Fibroblast of skin of back (primary cell): ENCODE results near the gene OCA2.

Source experiments
- DNase-seq: peaks from one replicate; pipeline ENCODE4 v3.0.0-alpha.2; 2013

The OCA2 gene

DNA sequence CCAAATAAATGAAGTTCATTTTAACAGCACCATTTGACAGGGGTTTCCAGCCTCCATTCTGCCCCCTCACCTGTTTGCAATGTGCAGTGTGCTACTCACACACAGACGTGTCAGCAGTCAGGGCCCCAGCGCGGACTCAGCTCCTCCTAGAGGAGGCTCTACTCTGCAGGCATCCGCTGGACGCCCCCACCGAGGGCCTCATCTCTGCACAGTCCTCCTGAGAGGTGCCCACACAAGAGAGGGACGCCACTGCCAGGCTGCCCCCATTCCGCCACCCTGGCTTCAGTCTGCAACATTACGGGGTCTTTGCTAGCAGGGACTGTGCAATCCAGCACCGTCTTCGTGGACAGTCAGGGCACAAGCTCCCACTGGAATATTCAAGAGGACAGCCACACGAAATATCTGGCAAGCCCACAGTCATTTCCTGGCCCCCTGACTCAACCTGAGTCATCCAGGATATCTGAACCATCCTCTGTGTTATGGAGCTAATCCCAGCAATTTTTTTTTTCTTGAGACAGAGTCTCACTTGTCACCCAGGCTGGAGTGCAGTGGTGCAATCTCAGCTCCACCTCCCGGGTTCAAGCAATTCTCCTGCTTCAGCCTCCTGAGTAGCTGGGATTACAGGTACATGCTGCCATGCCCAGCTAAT, 255.0 kb downstream of the OCA2 start:
- peak; percentile 96 for DNase-seq

DNA sequence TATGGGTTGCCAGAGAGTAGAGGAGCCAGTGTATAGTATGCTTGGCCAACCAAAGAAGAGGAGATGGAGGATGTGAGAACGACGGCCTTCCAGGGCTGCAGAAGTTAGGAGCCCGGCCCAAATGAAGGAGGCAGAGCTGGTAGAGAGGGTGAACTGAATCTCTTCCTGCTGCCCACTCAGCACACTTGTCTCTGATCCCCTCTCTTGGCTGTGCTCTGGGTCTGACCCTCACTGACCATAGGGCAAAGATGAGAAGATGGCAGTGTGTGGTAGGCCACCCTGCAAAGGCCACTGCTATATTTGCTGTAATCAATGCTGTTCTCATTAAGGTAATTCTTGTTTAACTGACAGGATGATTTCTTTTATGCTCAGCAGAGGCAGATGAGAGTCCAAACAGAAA, 256.0 kb downstream of the OCA2 start:
- no peak for DNase-seq

- peak; percentile 16 for DNase-seq
Measured at GRCh38 chr15:27842526-27842925, 256.6 kb downstream of the OCA2 start.

- DNase-seq, result no peak
Measured at GRCh38 chr15:27835233-27835939, 263.7 kb downstream of the OCA2 start.

DNA sequence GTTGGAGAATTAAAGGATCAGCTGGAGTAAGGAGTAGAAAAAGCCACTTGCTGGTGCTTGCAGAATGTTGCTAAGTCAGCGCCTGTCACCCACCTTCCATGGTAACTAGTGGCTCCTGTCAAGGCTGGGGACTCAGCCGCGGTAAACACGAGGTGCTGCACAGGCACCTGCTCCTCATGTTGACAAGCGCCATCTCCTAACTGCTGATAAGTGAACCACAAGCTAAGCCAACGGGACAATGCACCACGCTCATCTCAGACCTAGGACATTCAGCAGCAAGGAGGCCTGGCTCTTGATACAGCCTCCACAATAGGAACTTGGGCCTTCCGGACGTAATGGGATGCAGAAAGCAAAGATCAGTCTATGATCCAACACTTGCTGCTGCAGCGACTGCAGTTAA, 264.4 kb downstream of the OCA2 start:
- DNase-seq, result no peak

DNA sequence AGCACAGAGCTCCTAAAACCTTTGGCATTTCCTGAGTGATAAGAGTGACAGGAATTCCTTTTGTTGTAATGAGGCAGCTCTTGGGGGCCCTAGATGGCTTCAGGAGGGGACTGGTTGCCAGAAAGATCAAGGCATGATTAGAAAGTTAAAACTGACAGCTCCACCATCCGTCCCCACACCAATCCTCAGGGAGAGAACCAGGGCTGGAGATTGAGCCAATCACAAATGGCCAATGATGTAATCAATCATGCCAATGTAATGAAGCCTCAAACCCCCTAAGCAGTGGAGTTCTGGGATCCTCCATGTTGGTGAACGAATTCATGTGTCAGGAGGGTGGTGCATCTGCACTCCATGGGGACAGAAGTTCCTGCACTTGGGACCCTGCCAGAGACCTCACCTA, 265.1 kb downstream of the OCA2 start:
- DNase-seq, result no peak

DNA sequence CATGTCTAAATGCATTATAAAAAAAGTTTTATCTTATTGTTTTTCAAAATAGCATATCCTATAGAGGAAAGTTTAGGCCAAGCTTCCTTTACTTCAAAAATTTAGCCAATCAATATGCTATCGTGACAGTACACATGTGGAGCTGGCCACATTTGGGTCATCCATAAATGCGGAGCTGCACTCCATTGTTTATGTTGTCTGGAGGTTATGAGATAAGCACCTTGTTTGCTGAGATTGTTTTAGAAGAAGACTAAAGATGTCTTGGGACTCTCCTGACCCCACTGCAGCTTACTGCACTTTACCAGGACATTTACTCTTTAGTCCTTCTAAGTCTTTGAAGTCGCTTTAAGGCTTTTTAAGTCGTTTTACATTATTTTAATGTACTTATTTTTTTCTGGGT, 265.9 kb downstream of the OCA2 start:
- DNase-seq, result no peak

DNA sequence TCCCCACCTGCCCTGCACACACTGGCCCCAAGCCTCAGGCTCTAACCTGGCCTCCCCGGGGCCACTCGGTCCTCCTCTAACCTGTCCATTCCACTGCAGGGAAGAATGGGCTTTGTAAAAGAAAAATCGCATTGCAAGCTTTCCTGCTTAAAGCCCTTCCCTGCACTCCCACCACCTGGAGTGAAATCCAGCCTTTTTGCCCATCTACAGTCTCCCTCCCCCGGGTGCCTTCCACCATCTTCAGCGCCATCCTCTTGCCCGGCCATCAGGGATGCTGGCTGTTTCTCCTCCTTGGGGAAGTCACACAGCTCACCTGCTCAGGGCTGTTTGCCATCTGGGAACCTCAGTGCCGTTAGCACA, 266.9 kb downstream of the OCA2 start:
- DNase-seq, result no peak

DNA sequence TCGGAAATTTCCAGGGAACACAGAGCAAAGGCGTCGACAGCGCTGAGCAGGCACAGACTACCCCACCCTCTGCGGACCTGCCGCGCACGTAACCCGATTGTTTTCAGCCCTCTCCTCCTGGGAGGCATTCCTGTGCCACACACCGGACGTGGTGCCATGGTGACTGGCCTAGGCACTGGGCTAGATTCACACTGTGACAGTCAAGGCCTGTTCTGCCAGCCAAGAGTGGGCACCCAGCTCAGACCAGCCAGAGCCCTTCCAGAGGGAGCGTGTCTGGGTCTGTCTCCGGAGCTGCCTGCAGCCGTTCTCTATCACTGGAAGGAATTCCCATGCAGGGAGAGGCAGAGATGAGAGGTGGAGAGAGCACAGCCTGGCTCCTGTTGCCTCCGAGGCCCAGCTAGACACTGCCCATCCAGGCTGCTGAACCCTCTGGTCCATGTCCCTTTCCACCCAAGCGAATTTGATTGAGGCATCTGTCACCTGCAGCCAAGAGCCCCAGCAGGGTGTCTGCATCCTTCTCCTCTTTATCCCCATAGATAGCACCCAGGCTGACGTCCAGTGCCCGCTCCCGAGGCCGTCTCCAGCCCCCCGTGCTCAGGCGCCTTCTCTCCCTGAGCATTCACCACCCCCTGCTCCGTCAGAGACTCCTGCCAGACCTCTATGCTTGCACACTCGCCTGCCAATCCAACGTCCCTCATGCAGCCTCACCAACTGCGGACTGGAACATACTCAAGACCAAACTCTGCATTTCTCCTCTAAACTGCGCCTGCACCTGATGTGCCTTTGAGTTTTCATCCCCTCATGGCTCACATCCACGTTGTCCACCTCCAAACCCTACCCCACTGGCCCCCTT, 267.5 kb downstream of the OCA2 start:
- DNase-seq, result no peak

DNA sequence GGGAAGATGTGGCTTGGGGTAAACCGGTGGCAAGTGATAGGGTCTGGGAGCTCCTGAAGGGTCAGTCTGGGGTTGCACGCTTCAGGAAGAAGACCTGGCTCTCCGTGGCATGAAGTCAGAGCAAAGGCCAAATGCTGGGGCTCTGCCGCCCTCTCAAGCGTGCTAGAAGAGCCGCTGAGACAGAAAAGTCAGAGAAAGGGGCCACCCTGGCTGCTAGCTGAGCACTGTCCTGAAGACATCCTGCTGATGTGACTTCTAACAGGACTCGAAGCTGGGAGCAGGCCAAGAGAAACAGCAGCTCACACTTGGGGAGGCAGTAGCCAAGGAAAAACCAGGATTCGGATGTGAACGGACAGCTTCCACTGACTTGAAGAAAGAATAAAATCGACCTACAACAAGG, 270.4 kb downstream of the OCA2 start:
- DNase-seq, result peak; percentile 55

DNA sequence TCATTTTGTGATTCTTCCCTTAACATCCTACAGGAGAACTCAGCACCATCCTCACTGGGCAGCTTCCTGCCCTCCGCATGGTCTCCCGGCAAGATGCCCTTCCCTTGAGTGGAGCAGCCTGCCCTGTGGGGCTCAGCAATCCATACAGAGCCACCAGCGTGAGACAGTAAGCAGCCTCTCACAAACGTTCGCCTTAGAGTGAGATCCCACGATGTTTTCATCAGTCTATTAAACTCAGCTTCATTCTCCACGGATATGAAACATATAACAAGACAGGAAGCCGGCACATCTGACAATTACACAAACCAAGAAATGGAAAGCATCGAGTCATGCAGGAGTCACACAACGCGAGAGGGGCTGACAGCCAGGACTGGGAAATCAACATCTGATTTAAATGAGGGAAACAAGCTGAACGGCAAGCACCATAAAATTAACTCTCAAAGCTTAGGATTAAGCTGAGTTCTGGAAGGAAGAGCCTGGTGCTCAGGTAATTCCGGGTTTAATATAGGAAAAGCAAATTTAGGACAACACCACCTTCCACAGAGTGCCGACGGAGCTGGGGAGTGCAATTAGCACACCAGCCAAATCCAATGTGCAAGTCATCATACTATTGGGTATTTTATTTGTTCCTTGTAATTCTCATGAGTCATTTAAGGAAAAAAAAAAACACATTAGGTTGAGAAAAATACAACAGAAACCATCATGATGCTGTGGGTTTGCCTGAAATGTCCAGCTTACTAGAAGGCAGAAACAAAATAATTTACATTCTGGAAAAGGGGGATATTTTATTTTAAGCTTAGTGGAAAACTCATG, 272.0 kb downstream of the OCA2 start:
- peak; percentile 70 for DNase-seq

GRCh38 chr15:27826411-27826810, 272.7 kb downstream of the OCA2 start:
- peak; percentile 45 for DNase-seq

GRCh38 chr15:27824841-27825422, 274.2 kb downstream of the OCA2 start:
- no peak for DNase-seq

GRCh38 chr15:27821273-27821672, 277.8 kb downstream of the OCA2 start:
- no peak for DNase-seq

GRCh38 chr15:27820722-27821121, 278.4 kb downstream of the OCA2 start:
- DNase-seq, result no peak

DNA sequence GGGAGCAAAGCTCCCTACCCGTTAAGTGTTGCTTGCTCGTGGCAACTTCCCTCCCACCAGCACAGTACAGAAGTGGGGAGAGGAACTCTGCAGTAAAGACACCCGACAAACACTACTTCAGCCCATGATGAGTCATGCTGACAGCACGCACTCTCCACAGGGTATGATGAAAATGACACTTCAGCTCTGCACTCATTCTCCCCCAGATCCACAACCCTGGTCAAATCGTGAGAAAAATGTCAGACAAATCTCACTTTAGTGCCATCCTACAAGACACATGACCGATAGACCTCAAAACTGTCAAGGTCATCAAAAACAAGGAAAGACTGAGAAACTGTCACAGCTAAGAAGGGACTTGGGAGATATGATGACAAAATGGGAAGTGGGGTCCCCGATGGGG, 278.9 kb downstream of the OCA2 start:
- peak; percentile 78 for DNase-seq

DNA sequence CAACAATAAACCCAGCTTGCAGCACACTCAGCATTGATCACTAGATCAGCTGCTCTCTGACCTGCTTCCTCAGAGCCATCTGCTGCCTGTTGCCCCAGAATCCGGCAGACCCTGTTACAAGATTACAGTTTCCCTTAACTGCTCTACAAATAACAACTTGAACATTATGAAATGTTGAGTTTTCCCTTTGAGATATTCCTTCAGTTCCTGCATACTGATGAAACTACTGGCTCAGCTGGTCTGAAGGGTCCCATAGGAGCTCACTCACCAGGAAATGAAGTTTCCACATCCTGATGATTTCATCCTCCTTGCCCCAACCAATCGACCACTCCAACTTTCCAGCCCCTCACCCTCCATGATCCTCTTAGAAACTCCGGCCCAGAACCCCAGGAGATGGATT, 281.9 kb downstream of the OCA2 start:
- no peak for DNase-seq

- no peak for DNase-seq
Measured at GRCh38 chr15:27816790-27817189, 282.3 kb downstream of the OCA2 start.

DNA sequence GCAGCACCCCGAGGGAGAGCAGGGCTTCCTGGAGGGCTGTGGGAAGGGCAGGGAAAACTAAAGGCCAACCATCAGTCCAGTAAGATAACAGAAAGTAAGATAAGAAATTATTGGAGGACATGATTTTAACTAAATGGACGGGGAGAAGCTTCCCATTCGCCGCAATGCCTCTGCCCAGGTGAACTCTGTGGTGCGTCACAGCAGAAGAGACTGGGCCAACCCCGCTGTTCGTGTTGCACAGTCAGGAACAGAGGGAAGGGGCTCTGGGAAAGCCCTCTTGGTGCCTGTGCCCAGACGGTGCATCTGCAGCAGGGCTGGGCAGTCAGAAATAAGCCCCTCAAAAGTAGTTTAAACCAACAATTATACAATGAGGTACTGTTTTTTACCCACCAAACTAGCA, 284.1 kb downstream of the OCA2 start:
- DNase-seq, result no peak

- no peak for DNase-seq
Measured at GRCh38 chr15:27813139-27813538, 286.0 kb downstream of the OCA2 start.

DNA sequence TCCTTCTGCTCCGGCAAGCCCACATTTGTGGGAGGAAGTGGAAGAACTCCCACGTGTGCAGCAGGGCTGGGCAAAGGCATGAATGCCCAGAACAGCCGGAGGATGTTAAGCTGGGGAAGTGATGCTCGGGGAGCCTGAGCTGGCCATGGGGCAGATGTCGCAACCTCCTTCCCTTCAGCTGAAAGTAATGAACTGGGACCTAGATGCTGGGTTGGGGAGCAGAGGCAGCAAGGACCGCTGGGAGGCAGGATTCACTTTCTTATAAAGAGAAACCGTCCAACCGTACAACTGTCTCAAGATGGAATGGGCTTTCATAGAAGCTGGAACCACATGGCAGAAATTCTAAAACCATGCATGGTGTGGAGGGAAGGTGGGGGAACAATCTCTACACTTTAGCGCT, 290.9 kb downstream of the OCA2 start:
- DNase-seq, result no peak

DNA sequence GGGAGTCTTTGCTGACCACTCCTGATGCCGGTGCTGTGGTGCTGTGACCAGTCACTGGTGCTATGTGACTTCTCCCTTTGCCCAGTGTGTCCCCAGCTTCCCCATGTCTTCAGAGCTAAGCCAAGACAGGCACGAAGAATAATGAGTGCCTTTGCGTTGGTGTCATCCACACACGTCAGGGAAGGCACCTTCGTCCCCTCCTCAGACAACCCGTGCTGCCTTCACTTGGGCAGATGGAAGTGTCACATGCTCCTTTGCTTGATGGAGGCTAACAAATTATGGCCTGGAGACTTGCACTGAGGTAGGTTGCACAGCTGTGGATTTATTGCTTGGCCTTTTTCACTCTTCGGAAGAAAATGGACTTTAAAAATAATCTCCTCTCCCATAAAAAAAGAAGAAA, 291.8 kb downstream of the OCA2 start:
- DNase-seq, result no peak

GRCh38 chr15:27806396-27806795, 292.7 kb downstream of the OCA2 start:
- DNase-seq, result no peak
